Lower lobe of right lung (tissue), 2 donors: ENCODE results near the gene NRP1. TPM values are rescaled to one million over a fixed set of nuclear protein-coding genes. Genes with fewer than 3 reads are reported as not detected.

Experiments used
- ATAC-seq, 2 donors: fragments of 200-7000 bp; cut with Tn5 transposase; one replicate each; pipeline ENCODE4 v1.9.1; 2020 to 2022; ENCODE audit warnings: mild to moderate bottlenecking in 2 of 2, moderate library complexity in 2 of 2
- DNase-seq: peaks from one replicate; pipeline ENCODE4 v3.0.0-alpha.2; 2020
- H3K27ac ChIP-seq: fragments of 200-600 bp; one replicate; pipeline ENCODE4 v1.8.0; 2022
- H3K27me3 ChIP-seq: fragments of 200-600 bp; one replicate; pipeline ENCODE4 v1.8.0; 2022; ENCODE audit warnings: low read depth
- H3K36me3 ChIP-seq: fragments of 200-600 bp; one replicate; pipeline ENCODE4 v1.8.0; 2022; ENCODE audit warnings: mild to moderate bottlenecking
- H3K4me1 ChIP-seq: fragments of 200-600 bp; one replicate; pipeline ENCODE4 v1.8.0; 2022
- H3K4me3 ChIP-seq: fragments of 200-600 bp; one replicate; pipeline ENCODE4 v1.8.0; 2022; ENCODE audit warnings: mild to moderate bottlenecking
- H3K9me3 ChIP-seq: fragments of 200-600 bp; one replicate; pipeline ENCODE4 v1.8.0; 2022
- CTCF ChIP-seq: fragments of 200-600 bp; IDR thresholded peaks from one replicate; pipeline ENCODE4 v1.8.0; 2022; ENCODE audit warnings: antibody characterized with exemption, mild to moderate bottlenecking
- intact Hi-C: fragments of 100-400 bp; cut with DNase I; formaldehyde crosslinking; loops from one replicate; pipeline ENCODE4 v1.11.0; 2022
- total RNA-seq: library from RNA; stranded (reverse); fragmentation: NEBNext Ultra II Directional; extraction: Animal tissue kit (Norgen Biotek cat#: 25700); gene quantifications from one replicate; pipeline ENCODE4 v1.2.1, GENCODE V29; 2021
- donor health status: DM: no; HTN: yes; CAD: no; lungs with severe emphysema.

Gene NRP1
- total RNA-seq, 1 donor from 2014 or later: 127 TPM

GRCh38 chr10:33243703-33244102, 90.8 kb downstream of the NRP1 start:
- ATAC-seq: no peak
- no peaks in the 10 kb centered on the region for H3K27me3 ChIP-seq
- no peak for DNase-seq
- intact Hi-C loops: no loop called here
- no peak overlapping the region for H3K27ac ChIP-seq
- no peak for TF ChIP-seq CTCF
- peaks cover 28% of the 10 kb centered on the region for H3K4me1 ChIP-seq
- peaks cover 14% of the 10 kb centered on the region for H3K36me3 ChIP-seq
- no peaks in the 10 kb centered on the region for H3K9me3 ChIP-seq
- no peak overlapping the region for H3K4me3 ChIP-seq

GRCh38 chr10:33242931-33243330, 91.5 kb downstream of the NRP1 start:
- peaks cover 21% of the 10 kb centered on the region for H3K4me1 ChIP-seq
- H3K4me3 ChIP-seq: no peak overlapping the region
- no peak overlapping the region for H3K27ac ChIP-seq
- TF ChIP-seq CTCF: no peak
- no peaks in the 10 kb centered on the region for H3K27me3 ChIP-seq
- no peaks in the 10 kb centered on the region for H3K9me3 ChIP-seq
- intact Hi-C loops: no loop called here
- peaks cover 17% of the 10 kb centered on the region for H3K36me3 ChIP-seq
- ATAC-seq (no peak), DNase-seq (no peak)

- ATAC-seq: no peak
- Histone ChIP-seq H3K27me3 (no peaks in the 10 kb centered on the region), H3K4me3 (no peak overlapping the region), H3K36me3 (peaks cover 15% of the 10 kb centered on the region), H3K4me1 (peaks cover 14% of the 10 kb centered on the region), H3K9me3 (no peaks in the 10 kb centered on the region), H3K27ac (peak overlapping the region; percentile 34)
- no peak for DNase-seq
- no peak for TF ChIP-seq CTCF
- intact Hi-C loops: no loop called here
Observed at GRCh38 chr10:33241351-33241750, 93.1 kb downstream of the NRP1 start.

- intact Hi-C loops: no loop called here
- H3K27me3 ChIP-seq: no peaks in the 10 kb centered on the region
- no peaks in the 10 kb centered on the region for H3K9me3 ChIP-seq
- H3K36me3 ChIP-seq: peaks cover 15% of the 10 kb centered on the region
- H3K4me1 ChIP-seq: peaks cover 14% of the 10 kb centered on the region
- no peak for DNase-seq
- no peak overlapping the region for H3K4me3 ChIP-seq
- ATAC-seq: no peak
- peak overlapping the region; percentile 34 for H3K27ac ChIP-seq
- no peak for TF ChIP-seq CTCF
Observed at GRCh38 chr10:33240931-33241330, 93.5 kb downstream of the NRP1 start.

GRCh38 chr10:33240258-33240657, 94.2 kb downstream of the NRP1 start:
- Histone ChIP-seq H3K36me3 (peaks cover 15% of the 10 kb centered on the region), H3K9me3 (no peaks in the 10 kb centered on the region), H3K4me3 (no peak overlapping the region), H3K27me3 (no peaks in the 10 kb centered on the region), H3K4me1 (peaks cover 14% of the 10 kb centered on the region), H3K27ac (peak overlapping the region; percentile 34)
- intact Hi-C loops: no loop called here
- no peak for TF ChIP-seq CTCF
- ATAC-seq (no peak), DNase-seq (no peak)

- intact Hi-C loops: no loop called here
- H3K9me3 ChIP-seq: no peaks in the 10 kb centered on the region
- peaks cover 15% of the 10 kb centered on the region for H3K36me3 ChIP-seq
- TF ChIP-seq CTCF: no peak
- H3K4me3 ChIP-seq: no peak overlapping the region
- no peaks in the 10 kb centered on the region for H3K27me3 ChIP-seq
- DNase-seq: no peak
- H3K4me1 ChIP-seq: peaks cover 19% of the 10 kb centered on the region
- ATAC-seq: no peak
- peak overlapping the region; percentile 8 for H3K27ac ChIP-seq
Observed at GRCh38 chr10:33239257-33239656, 95.2 kb downstream of the NRP1 start.
